Right hindlimb (tissue), 1 donor: Measurements from ENCODE around the gene OR2V1.
"Not testable (repeated sequence)": the region's sequence is repeated elsewhere in the genome, so short reads cannot be mapped to it uniquely, and the experiment has no call there.

Experiments used
- DNase-seq: peaks from one replicate; pipeline ENCODE4 v3.0.0-alpha.2; 2018

Gene OR2V1

DNA sequence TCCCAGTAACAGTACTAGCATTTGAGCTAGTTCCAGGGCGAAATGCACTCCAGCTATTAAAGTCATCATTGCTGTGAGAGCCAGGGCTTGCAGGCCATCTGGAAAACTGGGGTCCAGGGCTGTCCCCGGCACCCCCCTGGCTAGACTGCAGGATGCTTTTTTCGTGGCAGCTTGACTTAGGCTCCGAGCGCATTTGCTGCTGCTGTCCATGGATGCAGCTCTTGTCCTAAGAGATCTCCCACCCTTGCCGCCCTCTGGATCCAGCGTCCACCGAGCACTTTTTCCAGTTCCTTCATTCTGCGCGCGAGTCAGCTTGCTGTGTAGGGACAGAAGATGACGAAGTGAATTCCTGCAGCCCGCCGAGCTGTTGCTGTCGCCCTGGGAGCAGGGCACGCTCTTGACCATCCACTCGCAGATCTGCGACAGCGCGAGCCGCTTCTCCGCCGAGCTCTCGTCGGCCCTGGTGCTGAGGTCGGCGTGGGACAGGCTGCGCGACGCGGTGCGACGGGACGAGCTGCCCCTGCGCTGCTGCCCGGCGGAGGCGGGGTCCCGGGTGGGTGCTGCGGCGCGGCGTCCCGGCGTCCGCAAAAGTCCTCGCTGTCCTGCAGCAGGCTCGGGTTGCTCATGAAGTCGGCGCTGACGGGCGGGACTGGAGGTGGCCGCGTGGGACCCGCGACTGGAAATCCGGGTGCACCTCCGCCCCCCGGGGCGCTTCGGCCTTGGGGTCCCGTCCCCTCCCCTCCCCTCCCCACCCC is 30.7 kb downstream of the OR2V1 start:
- no peak for DNase-seq

DNA sequence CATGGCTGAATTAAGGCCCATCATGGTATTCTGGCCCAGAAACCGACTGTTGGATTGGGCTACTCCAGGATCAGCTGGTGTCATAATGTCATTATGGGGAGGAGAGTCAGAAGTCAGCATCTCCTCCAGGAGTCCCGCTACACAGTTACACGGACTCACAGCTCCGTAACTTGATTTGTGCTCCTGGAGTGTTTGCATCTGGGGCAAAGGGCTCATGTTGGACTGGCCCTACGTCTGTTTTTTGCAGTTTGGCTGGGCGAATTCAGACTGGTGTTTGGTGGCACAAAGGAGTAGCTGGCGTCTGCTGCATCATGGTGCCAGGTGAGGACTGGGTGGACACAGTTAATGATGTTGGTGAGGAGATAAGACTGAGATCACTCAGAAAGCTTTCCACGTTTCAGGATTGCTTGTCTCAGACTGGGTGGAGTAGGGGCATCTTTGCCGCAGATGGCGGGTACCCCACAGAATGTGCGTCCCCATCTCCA is 31.3 kb downstream of the OR2V1 start:
- DNase-seq: no peak

DNA sequence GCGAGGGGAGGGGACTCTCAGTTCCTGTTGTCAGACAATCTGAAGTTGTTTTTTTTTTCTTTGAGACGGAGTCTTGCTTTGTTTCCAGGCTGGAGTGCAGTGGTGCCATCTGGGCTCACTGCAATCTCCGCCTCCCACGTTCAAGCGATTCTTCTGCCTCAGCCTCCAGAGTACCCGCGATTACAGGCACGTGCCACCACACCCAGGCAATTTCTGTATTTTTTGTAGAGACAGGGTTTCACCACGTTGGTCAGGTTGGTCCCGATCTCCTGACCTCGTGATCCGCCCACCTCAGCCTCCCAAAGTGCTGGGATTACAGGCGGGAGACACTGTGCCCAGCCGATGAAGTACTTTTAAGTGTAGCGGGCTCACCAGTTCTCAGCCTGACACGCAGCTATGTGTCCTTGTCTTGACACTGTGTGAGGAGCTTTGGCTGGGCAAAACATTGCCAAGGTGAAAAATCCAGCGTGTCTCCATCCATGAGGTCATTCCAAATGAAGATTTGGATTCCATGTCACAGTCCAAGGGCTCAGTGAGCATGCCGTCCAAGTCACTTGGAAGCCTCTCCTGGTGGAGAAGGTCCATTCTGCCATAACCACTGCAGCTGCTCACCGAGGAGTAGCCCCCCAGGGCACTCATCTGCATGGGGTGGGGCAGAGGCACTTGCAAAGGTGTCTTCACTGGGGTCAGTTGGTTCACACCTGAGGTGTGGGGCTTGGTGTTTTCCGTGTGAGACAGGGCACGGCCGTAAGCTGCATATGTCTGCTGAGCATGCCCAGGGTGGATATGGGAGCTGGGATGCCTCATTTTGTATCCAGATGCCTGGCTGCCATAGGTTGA is 32.0 kb downstream of the OR2V1 start:
- DNase-seq: no peak

DNA sequence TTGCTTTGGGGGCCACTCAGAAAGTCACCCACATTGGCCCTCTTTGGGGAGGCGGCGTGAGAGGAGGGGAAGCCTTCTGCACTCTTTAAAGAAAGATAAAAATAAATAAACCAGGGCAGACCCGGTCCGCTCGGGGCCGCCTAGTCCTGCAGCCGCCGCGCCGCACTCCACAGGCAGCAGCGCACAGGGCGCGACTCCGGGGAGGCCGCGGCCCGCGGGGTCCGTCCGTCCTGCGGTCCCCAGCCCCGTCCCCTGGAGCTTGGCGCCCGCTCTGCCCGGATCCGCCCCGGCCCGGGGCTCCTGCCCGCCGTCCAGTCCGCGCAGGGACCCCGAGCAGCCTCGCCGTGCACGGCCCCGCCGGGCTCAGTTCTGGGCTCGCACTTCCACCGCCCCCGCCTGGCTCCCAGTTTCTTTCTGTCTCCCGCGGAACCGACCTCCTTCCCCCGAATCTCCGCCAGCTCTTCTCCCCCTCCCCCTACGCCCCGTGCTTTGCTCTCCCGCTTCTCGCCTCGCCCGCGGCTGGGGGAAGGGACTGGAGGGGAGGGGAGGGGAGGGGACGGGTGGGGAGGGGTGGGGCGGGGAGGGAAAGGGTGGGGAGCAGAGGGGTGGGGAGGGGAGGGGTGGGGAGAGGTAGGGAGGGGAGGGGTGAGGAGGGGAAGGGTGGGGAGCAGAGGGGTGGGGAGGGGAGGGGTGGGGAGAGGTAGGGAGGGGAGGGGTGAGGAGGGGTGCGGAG is 33.0 kb downstream of the OR2V1 start:
- DNase-seq: not testable (repeated sequence)

DNA sequence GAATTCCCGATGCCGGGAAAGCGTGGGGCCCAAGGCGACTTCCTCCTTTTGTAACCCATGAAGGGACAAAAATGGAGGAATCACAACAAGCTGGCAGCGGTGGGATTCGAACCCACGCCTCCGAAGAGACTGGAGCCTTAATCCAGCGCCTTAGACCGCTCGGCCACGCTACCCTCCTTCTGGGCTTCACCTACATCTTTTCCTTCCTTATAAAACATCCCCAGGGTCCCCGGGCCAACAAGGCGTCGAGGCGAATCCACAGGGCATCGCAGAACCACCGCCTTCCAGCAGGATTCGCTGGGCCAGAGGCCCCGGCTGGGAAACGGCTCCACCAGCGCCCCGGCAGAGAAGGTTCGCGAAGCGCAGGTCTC is 33.6 kb downstream of the OR2V1 start:
- not testable (repeated sequence) for DNase-seq

DNA sequence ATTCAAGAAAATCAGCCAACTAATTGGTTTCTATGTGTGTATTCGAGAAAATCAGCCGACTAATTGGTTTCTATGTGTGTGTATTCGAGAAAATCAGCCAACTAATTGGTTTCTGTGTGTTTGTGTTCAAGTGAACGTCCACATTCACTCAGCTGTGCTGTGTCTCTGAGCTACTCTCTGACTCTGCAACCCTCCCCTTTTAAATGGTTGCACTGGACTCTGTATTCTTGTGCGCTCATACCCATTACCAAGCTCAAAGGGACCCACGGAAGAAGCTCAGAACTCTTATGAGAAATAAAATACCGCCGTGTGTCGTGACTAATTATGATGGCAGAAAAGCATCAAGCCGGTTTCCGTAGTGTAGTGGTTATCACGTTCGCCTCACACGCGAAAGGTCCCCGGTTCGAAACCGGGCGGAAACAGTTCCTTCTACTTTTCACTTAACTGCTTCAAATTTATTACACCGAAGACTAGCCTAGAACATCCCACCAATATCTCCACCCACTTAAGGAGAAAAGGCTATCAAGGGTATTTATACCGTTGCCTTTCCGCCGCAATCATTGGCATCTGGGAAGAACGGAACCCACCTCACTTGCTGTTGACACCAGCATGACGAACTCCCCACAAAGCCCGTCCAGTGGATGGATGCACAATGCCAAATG is 34.1 kb downstream of the OR2V1 start:
- DNase-seq: not testable (repeated sequence)

DNA sequence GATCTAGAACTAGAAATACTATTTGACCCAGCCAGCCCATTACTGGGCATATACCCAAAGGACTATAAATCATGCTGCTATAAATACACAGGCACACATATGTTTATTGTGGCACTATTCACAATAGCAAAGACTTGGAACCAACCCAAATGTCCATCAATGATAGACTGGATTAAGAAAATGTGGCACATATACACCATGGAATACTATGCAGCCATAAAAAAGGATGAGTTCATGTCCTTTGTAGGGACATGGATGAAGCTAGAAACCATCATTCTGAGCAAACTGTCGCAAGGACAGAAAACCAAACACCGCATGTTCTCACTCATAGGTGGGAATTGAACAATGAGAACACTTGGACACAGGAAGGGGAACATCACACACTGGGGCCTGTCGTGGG is 35.8 kb downstream of the OR2V1 start:
- DNase-seq: not testable (repeated sequence)

DNA sequence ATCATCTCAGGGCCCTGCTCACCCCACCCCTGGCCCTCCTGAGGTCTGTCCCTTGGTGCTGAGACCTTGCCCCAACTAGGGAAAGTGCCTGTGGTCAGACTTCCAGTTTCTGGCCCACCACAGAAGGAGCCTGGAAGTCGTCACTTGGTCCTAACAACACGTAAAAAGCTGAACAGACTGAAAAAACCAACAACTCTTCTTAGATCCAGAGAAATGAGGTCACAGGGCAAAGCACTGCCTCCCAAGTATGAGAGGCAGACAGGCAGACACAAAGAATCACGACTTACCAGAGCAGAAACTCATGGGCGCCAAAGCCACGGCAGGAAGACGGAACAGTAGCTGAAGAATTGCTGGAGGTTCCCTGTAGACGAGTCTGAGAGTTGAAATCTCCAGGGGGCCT is 38.5 kb downstream of the OR2V1 start:
- no peak for DNase-seq

DNA sequence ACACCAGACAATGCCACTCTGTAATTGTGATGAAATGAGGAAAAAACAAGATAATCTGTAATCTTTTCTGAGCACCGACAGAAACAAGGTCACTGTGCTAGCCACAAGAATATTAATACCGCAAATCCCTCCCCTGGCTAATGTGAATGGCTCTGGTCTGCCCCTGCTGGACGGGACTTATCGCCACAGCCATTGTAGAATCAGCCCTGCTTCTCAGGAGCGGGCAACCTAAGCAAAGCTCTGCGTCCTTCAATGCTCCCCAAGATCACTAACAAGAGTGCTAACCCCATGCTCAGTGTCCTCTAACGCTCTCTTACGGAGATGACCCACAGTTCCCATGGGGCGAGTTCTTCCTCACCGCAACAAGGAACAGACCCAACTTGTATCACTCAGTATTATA is 42.7 kb downstream of the OR2V1 start:
- no peak for DNase-seq

DNA sequence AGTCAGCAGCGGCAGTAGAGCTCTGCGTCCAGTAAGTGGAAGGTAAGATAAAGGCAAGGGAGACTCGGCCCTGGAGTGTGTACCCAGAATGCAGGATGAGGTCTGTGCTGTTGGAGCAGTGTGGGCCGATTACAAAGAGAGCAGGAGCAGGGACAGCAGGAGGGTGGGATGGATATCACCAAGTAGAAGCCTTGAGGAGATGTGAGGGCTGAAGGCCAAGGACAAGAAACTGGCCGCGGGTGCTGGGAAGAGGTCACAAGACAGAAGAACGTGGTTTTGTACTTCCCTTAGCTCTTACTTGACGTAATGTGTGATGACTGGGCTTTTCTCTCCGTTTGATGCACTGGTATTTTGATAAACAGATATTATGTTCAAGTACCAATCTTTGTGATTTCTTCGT is 43.7 kb downstream of the OR2V1 start:
- DNase-seq: no peak

DNA sequence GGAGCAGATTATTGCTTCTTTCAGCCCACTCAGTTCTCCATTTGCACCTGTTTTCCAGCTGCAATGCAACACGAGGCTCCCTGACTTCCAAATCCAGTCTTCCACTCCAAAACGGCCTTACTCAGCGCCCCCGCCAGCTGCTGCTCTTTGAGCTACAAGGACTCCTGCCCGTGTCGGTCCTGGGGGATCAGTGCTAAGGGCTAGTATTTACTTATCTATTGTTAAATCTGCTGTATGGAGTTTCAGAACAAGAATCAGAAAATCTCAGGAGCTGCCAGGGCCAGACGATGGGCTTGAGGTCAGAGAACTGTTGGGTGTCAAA is 44.1 kb downstream of the OR2V1 start:
- DNase-seq: no peak

DNA sequence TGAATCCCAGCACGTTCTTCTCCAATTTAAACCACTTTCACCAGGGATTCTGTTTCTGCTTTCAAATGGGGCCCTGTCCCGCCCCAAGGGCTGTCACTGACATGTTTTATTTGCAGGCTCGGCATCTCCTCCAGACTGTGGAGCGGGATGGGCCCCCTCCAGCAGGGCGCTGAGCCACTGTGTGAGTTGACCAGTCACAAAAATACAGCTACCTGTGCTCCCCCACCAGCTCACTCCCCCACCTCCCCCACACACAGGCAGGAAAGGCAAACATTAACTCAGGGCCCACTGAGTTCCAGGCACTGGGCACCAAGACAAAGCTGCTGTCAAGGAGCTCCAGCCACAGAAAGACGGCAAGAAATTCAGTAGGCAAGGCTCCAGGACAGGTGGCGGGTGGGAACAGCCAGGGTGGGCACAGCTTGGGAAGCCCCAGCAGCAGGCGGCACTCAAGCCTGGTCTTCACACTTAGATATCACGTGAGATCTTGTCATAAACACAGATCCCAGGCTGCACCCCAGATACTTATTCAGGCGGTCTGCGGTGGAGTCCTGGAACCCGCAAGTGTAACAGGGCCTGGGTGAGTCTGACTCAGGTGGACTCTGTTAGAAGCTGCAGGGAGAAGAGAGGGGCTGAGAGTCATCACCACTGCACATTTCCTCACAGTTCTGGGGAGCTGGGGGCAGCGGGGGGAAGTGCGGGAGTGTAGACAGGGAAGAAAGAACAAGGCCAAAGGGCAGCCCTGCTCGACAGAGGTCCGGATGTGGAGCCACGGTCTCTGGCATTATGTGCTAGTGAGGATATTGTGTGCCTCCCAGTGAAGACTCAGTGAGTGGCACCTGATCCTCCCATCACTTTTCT is 44.7 kb downstream of the OR2V1 start:
- no peak for DNase-seq

DNA sequence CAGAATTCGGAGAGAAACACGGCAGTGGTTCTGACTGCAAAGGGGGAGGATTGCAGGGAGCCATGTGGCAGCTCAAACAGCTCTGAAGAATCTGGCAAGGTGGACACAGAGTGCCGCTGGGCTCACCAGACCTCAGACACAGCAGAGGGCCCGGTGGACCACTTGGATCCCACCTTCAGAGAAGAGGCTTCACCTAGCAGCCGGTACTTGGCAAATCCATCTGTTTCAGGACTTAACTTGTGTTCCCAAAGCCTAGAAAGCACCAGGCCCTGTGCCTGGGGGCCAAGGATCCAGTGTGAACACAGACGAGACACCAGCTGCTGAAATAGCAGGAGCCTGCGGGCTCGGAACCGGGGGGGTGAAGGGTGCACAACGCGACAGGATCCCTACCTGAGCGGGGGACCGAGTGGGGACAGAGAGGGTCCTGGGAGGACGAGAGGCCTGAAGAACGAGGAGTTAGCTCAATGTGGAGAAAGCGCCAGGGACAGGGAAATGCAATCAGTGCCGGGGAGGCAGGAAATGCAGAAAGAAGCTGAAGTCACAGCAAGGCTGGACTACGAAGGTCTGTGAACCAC is 46.3 kb downstream of the OR2V1 start:
- no peak for DNase-seq

DNA sequence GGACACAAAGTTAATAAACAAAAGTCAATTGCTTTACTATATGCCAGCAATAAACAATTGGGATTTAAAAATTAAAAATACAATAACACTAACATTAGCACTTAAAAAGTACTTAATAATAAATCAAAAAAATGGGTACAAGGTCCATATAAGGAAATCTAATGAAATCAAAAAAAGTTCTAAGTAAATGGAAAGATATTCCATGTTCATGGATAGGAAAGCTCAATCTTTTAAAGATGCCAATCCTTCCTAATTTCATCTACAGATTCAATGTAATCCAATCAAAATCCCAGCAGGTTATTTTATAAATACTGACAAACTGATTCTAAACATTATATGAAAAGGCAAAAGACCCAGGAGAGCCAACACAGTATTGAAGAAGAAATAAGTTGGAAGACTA is 49.0 kb downstream of the OR2V1 start:
- DNase-seq: no peak

DNA sequence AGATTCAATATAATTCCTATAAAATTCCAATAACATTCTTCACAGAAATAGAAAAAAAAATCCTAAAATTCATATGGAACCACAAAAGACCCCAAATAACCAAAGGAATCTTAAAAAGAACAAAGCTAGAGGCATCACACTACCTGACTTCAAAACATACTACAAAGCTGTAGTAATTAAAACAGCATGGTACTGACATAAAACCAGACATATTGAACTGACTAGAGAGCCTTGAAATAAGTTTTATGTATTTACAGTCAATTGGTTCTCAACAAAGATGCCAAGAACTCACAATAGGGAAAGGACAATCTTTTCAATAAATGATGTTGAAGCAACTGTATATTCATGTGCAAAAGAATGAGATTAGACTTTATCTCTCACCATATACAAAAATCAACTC is 54.0 kb downstream of the OR2V1 start:
- DNase-seq: no peak
